COR-L47 (cell line): ENCODE data around the gene COBL.

Experiments used
- DNase-seq: peaks from one replicate; lab custom pipeline; 2025; lab: John Stamatoyannopoulos, UW

The COBL gene, protein sequence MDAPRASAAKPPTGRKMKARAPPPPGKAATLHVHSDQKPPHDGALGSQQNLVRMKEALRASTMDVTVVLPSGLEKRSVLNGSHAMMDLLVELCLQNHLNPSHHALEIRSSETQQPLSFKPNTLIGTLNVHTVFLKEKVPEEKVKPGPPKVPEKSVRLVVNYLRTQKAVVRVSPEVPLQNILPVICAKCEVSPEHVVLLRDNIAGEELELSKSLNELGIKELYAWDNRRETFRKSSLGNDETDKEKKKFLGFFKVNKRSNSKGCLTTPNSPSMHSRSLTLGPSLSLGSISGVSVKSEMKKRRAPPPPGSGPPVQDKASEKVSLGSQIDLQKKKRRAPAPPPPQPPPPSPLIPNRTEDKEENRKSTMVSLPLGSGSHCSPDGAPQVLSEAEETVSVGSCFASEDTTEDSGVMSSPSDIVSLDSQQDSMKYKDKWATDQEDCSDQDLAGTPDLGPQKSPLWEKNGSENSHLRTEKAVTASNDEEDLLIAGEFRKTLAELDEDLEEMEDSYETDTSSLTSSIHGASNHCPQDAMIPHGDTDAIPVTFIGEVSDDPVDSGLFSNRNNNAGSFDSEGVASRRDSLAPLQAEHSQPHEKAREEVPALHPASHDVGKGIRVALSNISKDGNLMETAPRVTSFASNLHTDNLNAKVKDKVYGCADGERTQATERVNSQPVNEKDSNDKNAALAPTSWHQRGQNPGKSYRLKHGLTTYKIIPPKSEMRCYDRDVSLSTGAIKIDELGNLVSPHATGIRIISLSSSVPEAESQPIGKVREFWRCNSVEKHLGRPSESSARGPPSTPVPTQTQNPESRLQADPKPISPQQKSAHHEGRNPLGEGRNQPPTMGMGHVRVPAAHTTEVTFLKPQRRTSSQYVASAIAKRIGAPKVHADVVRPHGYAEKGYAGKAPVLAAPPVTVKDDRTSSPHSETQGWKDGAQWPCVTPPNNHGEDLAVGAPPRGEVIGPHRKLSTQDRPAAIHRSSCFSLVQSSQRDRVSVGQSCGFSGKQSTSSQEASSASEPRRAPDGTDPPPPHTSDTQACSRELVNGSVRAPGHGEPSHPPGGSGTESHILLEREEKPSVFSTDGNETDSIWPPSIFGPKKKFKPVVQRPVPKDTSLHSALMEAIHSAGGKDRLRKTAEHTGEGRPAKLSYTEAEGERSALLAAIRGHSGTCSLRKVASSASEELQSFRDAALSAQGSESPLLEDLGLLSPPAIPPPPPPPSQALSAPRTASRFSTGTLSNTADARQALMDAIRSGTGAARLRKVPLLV

DNA sequence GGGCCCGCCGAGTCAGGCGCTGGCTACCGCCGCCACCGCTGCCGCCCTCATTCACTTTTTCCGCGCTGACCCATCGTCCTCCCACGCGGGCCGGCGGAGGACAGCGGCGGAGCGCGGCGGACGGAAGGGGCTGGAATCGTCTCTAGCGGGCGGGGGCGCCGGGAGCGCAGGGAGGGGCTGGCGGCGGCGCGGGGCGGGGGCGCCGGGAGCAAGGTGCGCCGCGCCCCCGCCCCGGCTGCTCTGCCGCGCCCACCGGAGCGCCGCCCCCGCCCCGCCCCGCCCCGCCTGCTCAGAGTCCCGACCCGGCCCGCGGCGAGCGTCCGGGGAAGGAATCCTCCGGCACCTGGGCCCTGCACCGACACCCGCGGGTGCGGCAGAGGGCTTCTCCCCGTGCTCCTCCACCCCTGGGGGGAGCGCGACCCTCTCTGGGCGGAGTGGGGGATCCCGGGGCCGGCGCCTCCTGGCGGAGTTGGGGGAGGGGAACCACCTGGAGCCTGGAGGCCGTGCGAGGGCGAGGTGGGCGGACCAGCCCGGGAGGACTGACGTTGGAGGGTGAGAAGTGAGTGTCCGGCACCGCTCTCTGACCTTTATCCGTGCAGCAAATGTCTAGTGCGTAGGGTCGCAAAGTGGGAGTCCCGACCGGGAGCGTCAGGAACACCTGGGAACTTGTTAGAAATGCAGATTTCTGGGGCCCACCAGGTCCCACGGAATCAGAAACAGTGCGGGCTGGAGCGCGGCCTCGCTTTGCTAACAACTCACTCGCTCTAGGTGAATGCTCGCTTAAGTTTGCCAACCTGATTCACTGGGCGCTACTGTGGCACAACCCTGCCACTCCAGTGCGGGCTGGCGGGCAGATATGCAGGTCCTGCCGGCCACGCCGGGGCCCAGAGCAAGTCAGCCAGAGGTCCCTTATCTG is at the start of gene COBL:
Gene COBL, minus strand, starts transcription at position 144 of the 916 bp plus-strand sequence. CDS start 176 bp downstream, outside the sequence.
- DNase-seq = peak; percentile 29

GRCh38 chr7:51366172-51366728 is 49.6 kb upstream of the COBL start:
- no peak for DNase-seq

DNA sequence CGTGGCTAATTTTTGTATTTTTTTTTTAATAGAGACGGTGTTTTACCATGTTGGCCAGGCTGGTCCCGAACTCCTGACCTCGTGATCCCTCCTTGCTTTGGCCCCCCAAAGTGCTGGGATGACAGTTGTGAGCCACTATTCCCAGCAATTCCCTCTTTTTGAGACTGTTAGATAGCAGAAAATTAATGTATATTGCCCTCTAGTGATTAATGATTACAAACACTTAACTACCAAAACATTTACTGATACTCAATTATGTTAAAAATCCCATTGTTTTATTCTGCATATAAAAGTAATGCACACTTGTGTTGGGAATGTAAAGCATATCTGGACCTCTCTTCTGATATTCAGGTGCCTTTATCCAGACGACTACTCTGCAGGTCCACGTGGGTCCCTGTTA is 41.2 kb upstream of the COBL start:
- DNase-seq = no peak

- no peak for DNase-seq
These were observed 40.4 kb upstream of the COBL start for GRCh38 chr7:51356849-51357516.

DNA sequence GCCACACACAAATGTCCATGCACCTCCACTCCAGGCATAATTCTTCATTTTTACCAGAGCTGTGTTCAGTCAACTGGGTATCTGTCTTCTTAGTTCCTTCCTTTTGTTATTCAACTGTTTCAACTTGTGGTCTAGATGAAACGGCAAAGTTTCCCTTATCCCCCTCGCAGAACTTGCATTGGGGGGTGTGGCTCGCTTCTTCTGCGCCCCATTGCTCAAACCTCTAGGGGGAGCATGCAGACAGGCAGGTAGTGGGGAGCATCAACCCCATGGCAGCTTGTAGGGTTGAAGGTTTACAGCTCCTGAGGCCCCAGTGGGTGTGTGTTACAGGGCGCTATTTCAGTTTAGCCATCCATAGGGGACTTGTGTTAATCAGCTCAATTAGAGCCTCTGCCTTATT is 38.3 kb upstream of the COBL start:
- no peak for DNase-seq

- no peak for DNase-seq
These were observed 37.8 kb upstream of the COBL start for GRCh38 chr7:51354434-51354833.

DNA sequence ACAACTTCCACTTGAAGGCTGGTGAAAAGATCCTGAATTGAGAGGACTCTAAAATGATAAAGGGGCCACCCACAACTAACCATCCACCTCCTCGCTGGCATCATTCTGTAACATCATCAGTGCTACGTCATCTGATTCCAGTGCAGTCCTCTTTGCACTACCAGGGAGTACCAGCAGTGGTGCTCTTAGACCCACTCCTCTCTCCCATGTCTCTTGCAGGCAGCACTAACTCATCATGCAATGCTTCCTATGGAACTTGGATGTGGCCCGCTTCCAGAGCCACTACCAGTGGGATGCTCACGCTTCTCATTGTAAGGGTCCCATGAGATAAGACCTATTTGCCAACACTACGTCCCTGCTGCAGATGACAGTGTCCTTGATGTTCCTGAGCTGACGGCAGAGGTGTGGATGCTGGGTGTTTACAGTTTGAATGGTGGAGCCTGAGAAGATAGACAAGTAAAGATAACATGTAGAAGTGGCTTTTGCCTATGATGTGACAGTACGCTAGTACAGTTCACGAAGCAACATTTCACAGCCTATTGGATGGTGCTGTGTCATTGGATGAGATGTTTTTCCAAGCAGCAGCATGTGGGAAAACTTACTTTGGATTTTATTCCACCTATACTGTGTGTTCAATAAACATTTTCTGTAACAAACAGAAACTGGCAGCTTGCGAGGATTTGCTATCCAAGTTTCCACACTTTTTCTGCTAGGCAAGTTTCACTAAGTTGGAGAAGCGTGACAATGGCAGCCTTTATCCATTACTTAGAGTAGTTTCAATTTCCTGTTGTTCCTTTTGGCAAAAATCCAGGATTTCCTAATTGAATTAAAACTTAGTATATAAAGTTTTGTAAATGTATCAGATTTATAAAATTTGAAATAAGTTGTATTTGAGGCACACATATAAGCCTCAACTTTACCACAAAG is 35.8 kb upstream of the COBL start:
- no peak for DNase-seq

- no peak for DNase-seq
These were observed 35.1 kb upstream of the COBL start for GRCh38 chr7:51351661-51352060.

DNA sequence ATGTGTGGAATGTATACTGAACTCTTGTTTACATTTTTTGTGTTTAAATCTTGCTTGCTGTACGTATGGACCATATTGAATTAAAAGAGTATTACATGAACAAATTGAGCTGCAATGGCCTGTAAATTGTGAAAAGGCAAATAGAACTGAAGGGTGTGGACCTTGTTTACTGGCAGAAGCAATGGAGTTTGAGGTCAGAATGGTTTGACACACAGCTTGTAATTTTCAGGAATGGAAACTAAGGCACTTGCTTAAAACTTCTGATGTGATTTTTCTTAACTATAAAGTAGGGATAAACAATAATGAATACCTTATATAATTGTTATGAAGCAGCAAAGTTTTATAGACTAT is 33.9 kb upstream of the COBL start:
- DNase-seq = no peak

DNA sequence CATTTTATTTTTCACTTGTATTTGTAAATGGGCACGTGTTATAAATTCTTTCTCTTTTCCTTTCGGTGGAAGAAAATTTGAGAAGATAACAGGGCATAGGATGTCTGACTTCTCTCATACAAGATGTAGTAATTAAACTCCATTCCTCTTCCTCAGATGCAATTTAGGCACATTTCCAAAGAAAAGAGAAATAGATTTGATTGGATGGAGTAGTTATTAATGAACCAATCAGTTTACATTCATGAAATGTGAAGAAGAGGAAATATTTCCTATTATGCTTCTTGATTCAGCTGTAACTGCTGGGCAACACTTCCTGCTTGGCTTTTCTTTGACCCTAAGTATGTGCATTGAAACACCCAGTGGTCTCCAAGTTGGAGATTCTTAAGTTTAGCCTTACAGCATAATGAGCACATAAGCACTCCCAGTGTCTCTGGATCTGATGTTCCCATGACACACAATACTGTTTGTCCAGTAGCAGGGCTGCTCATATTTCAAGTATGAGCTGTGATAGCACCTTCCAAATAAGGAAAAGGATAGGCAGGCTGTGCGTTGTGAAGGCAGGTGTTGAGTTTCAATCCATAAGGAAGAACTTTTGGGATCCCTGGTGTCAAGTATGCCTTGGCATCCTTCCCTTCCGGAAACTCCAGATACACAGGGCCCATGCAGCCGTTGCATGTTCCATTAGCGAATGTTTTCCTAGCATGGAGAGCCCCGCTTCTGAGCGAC is 33.4 kb upstream of the COBL start:
- peak; percentile 69 for DNase-seq

GRCh38 chr7:51346126-51346525 is 29.5 kb upstream of the COBL start:
- DNase-seq = peak; percentile 39

GRCh38 chr7:51344406-51345138 is 28.0 kb upstream of the COBL start:
- DNase-seq = no peak

DNA sequence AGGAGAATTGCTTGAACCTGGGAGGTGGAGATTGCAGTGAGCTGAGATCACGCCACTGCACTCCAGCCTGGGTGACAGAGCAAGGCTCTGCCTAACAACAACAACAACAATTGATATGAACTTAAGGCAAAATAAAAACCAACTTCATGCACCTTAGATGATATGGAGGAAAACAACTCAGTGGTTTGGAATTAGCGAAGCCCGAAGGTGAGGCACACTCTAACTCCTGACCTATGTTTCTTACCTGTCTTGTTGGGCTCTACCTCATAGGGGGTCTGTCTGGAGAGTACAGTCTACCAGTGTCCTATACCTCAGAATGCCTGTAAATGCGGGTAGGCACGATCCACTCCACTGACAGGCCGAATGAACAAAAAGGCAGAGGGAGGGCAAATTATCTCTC is 24.3 kb upstream of the COBL start:
- no peak for DNase-seq

GRCh38 chr7:51340029-51340838 is 23.6 kb upstream of the COBL start:
- no peak for DNase-seq

- DNase-seq = no peak
These were observed 18.4 kb upstream of the COBL start for GRCh38 chr7:51335057-51335456.

- DNase-seq = no peak
These were observed 13.2 kb upstream of the COBL start for GRCh38 chr7:51329696-51330263.

DNA sequence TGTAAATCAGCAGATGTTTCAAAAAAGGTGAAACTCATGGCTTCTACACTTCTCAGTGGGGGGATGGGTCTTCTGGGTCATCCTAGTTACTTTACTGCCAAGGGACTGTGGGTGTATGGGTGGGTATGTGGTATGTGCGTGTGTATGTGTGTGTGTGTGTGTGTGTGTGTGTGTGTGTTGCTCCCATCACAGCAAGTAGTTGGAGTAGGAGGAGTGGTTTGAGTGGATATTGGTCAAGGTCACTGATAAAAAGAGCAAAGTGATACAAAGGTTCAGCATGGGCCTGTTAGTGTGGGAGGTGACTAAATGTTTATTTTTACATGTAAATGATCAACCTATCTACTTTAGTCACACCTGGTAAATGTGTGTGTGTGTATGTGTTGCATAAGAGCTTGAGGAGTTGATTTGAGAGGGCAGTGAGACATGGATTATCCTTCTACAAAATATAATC is 11.8 kb upstream of the COBL start:
- DNase-seq = no peak
